Anterior cingulate cortex (tissue), 58 donors: ENCODE data around the gene FHOD3.
"Not testable (repeated sequence)": the region's sequence is repeated elsewhere in the genome, so short reads cannot be mapped to it uniquely, and the experiment has no call there.

Experiments
- DNase-seq, 58 donors: peaks; one replicate each; lab custom pipeline; 2025; lab: John Stamatoyannopoulos, UW

Gene FHOD3

GRCh38 chr18:36792634-36793283, 495.2 kb downstream of the FHOD3 start:
- no peak for DNase-seq

- no peak for DNase-seq
Observed at GRCh38 chr18:36798738-36799473, 501.4 kb downstream of the FHOD3 start.

GRCh38 chr18:36805105-36805504, 507.6 kb downstream of the FHOD3 start:
- DNase-seq = no peak

- DNase-seq = no peak
Observed at GRCh38 chr18:36808681-36809080, 511.2 kb downstream of the FHOD3 start.

GRCh38 chr18:36809590-36810381, 512.3 kb downstream of the FHOD3 start:
- DNase-seq = peak in 25 of 58 donors; percentile 2 to 63 (median 9)

- no peak for DNase-seq
Observed at GRCh38 chr18:36811430-36811829, 513.9 kb downstream of the FHOD3 start.

- DNase-seq = no peak
Observed at GRCh38 chr18:36811955-36812354, 514.4 kb downstream of the FHOD3 start.

- DNase-seq = no peak
Observed at GRCh38 chr18:36812678-36813077, 515.2 kb downstream of the FHOD3 start.

- DNase-seq = no peak
Observed at GRCh38 chr18:36813101-36813775, 515.7 kb downstream of the FHOD3 start.

GRCh38 chr18:36813824-36814223, 516.3 kb downstream of the FHOD3 start:
- DNase-seq = no peak

GRCh38 chr18:36814994-36815393, 517.5 kb downstream of the FHOD3 start:
- no peak for DNase-seq

GRCh38 chr18:36816096-36816495, 518.6 kb downstream of the FHOD3 start:
- not testable (repeated sequence) for DNase-seq

- DNase-seq = no peak
Observed at GRCh38 chr18:36817039-36817438, 519.5 kb downstream of the FHOD3 start.

GRCh38 chr18:36818652-36819051, 521.1 kb downstream of the FHOD3 start:
- no peak for DNase-seq

- DNase-seq = no peak
Observed at GRCh38 chr18:36819621-36820020, 522.1 kb downstream of the FHOD3 start.

GRCh38 chr18:36821681-36822080, 524.2 kb downstream of the FHOD3 start:
- DNase-seq = no peak

- no peak for DNase-seq
Observed at GRCh38 chr18:36825526-36825925, 528.0 kb downstream of the FHOD3 start.

- DNase-seq = no peak
Observed at GRCh38 chr18:36826556-36826955, 529.0 kb downstream of the FHOD3 start.

- peak in 11 of 58 donors; percentile 18 to 69 (median 41) for DNase-seq
Observed at GRCh38 chr18:36828157-36828629, 530.7 kb downstream of the FHOD3 start.

GRCh38 chr18:36828630-36829361, 531.3 kb downstream of the FHOD3 start, which contains the start of the genes KIAA1328 and TPGS2:
TSS of gene KIAA1328 (plus strand) at chr18:36829127. CDS start at chr18:36829139, 12 bp downstream.
TSS of gene TPGS2 (minus strand) at chr18:36829002. CDS start at chr18:36828767, 235 bp downstream.
- DNase-seq = peak; percentile 25 to 95 (median 82)
